Activated B cell treated with CpG ODN at 0.5 μM for 24 hours (primary cell): Measurements from ENCODE around the gene COL13A1. TPM values are rescaled to one million over a fixed set of nuclear protein-coding genes. Genes with fewer than 3 reads are reported as not detected.

Source experiments
- ATAC-seq: fragments of 200-7000 bp; cut with Tn5 transposase; one replicate; pipeline ENCODE4 v1.10.0; 2021; ENCODE audit warnings: low read depth, mild to moderate bottlenecking, moderate library complexity
- CTCF ChIA-PET: fragments of 350-600 bp; sonication (Branson Sonifier 250); formaldehyde crosslinking; loops from one replicate; lab custom pipeline; 2021; ENCODE audit warnings: antibody characterized with exemption; lab: Charles Lee
- POLR2A ChIA-PET: fragments of 350-600 bp; sonication (Branson Sonifier 250); formaldehyde crosslinking; loops from one replicate; lab custom pipeline; 2021; ENCODE audit warnings: antibody characterized with exemption; lab: Charles Lee
- DNase-seq: peaks from one replicate; pipeline ENCODE4 v3.0.0; 2022
- H3K27ac Mint-ChIP-seq: one replicate; pipeline ENCODE4 v1.8.0; 2020; ENCODE audit warnings: mixed read lengths
- H3K27me3 Mint-ChIP-seq: one replicate; pipeline ENCODE4 v1.8.0; 2021; ENCODE audit warnings: mixed read lengths
- H3K36me3 Mint-ChIP-seq: one replicate; pipeline ENCODE4 v1.8.0; 2021; ENCODE audit warnings: low read depth, mixed read lengths
- H3K4me1 Mint-ChIP-seq: one replicate; pipeline ENCODE4 v1.8.0; 2021; ENCODE audit warnings: mixed read lengths
- H3K4me3 Mint-ChIP-seq: one replicate; pipeline ENCODE4 v1.8.0; 2020; ENCODE audit warnings: mild to moderate bottlenecking, mixed read lengths
- H3K9me3 Mint-ChIP-seq: one replicate; pipeline ENCODE4 v1.8.0; 2020; ENCODE audit warnings: mixed read lengths
- CTCF ChIP-seq: fragments of 200-600 bp; IDR thresholded peaks from one replicate; pipeline ENCODE4 v1.8.0; 2022; ENCODE audit warnings: antibody characterized with exemption, mild to moderate bottlenecking
- intact Hi-C: fragments of 100-400 bp; cut with micrococcal nuclease; formaldehyde crosslinking; loops from one replicate; pipeline ENCODE4 v1.15.1; 2024
- total RNA-seq: library from RNA; stranded (reverse); gene quantifications from 2 replicates; pipeline ENCODE4 v1.2.3, GENCODE V29; 2022

The COL13A1 gene
- total RNA-seq, 1 donor from 2014 or later: not detected

DNA sequence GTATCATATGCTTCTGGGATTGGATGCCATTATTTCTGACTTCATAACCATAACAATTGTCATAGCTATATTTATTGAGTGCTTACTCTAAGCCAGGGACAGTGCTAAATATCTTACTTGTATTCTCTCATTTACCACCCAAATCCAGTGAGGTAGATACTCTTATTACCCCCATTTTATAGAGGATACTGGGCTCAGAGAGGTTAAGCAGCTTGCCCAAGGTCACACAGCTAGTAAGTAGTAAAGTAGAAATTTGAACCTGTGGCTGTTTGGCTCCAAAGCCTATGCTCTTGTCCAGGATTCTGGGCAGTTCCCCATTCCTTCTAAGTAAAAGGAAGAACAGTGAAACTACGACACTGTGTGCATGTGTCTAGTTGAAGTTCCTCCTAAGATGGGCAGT lies 56.5 kb downstream of the COL13A1 start:
- Mint-ChIP-seq H3K27me3 (no peaks in the 10 kb centered on the region), H3K36me3 (no peaks in the 10 kb centered on the region), H3K4me3 (no peak overlapping the region), H3K4me1 (no peaks in the 10 kb centered on the region), H3K9me3 (no peaks in the 10 kb centered on the region), H3K27ac (no peak overlapping the region)
- ChIA-PET POLR2A (no interaction called here), CTCF (no interaction called here)
- no peak for ATAC-seq
- intact Hi-C loops: no loop called here
- no peak for TF ChIP-seq CTCF
- DNase-seq: no peak

DNA sequence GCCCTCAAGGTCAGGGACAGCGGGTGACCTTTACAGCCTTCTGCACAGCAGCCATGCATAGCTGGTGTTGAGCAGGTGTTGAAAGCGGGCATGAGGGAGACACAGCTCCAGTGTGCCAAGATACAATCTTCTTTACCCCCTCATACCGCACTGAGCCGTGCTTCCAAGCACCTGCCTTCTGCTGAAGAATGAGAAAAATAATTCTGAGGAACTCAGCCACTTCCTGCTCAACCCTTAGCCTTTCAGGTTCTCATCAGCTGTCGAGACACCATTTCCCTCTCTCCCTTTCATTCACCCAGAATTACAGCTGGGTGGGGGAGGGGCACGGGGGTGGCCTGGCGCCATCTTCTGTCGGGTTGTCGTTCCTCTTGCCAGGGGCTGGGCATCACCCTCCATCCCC lies 58.6 kb downstream of the COL13A1 start:
- no peak for TF ChIP-seq CTCF
- no peaks in the 10 kb centered on the region for H3K9me3 Mint-ChIP-seq
- H3K4me3 Mint-ChIP-seq: no peak overlapping the region
- POLR2A ChIA-PET: no interaction called here
- CTCF ChIA-PET: no interaction called here
- H3K27me3 Mint-ChIP-seq: peaks cover 2% of the 10 kb centered on the region
- intact Hi-C loops: no loop called here
- ATAC-seq (no peak), DNase-seq (no peak)
- no peaks in the 10 kb centered on the region for H3K36me3 Mint-ChIP-seq
- no peak overlapping the region for H3K27ac Mint-ChIP-seq
- no peaks in the 10 kb centered on the region for H3K4me1 Mint-ChIP-seq

DNA sequence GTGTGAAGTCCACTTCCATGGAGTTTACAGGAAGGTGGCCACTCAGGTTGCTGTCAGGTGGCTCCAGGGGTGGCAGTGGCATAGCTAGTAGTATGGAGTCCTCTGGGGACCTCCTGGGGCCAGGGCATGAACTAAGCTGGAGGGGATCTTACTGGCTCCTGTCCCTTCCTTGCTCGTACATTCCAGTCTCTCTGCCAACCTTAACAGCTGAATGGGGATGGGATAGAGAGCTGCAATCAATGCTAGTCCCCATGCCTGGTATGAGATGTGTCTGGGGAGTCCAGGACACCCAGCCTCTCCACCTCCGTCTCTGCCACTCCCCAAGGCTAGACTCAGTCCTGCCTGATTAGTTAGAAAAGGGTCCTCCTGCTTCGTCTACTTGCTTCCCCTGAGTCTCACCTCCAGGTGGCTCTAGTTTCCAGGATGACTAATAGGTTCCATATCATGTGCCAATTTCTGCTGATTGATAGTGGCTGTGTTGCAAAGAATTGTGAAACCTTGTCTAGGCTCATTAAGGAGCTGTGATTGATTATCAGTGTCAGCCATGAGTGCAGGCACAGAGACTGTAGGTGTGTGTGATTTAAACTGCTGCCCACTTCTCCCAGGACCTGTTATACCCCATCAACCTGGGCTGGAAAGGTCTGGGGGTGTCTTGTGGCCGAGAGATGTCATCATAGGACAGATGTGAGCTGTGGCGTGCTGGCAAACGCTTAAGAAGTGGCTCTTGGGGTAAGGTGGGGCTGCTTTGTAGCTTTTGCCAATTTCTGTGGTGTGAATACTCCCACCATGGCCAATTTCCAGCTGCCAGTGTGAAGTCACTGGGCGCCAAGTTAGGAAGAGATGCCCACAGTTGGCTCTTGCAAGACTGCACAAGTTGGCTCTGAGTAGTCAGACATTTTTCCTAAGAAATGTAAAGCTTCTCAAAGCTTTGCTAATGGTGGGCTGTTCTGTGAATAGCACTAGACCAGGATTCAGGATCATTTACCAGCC lies 59.8 kb downstream of the COL13A1 start:
- Mint-ChIP-seq H3K9me3 (no peaks in the 10 kb centered on the region), H3K27me3 (peaks cover 2% of the 10 kb centered on the region), H3K4me1 (no peaks in the 10 kb centered on the region), H3K36me3 (no peaks in the 10 kb centered on the region), H3K4me3 (no peak overlapping the region), H3K27ac (no peak overlapping the region)
- ChIA-PET POLR2A (no interaction called here), CTCF (interaction anchor here (0.9 kb wide), 1 partner anchor 98 kb away, joined by 3 read pairs; no protein-coding TSS in a partner anchor)
- no peak for TF ChIP-seq CTCF
- DNase-seq (no peak), ATAC-seq (no peak)
- intact Hi-C loops: no loop called here

DNA sequence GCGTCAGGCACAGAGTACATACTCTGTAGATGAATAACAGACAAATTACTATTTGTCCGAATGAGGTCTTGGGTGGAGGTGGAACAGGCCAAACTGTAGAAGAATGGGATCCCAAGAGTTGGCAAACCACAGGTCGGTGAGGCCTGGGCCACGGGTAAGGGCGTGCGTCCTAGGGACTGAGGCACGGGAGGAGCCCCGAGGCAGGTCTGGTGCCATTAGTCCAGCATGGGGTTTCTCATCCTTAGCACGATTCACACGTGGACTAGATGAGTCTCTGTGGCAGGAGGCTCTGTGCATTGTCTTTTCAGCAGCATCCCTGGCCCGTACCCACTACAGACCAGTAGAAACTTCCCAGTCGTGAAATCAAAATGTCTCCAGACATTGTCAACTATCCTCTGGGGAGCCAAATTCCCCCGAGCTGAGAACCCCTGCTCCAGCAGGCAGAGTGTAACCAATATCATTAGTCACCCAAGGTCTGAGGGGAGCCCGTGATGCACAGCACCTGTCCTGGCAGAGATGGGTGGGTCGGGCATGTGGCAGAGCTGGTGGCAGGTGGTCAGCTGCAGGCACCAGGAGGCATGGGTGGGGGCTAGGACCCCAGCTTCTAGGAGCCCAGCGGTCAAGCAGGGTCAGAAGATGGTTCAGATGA lies 61.3 kb downstream of the COL13A1 start:
- H3K4me1 Mint-ChIP-seq: no peaks in the 10 kb centered on the region
- no peaks in the 10 kb centered on the region for H3K36me3 Mint-ChIP-seq
- DNase-seq (no peak), ATAC-seq (no peak)
- H3K27me3 Mint-ChIP-seq: peaks cover 2% of the 10 kb centered on the region
- no peak overlapping the region for H3K27ac Mint-ChIP-seq
- H3K4me3 Mint-ChIP-seq: no peak overlapping the region
- POLR2A ChIA-PET: no interaction called here
- no peaks in the 10 kb centered on the region for H3K9me3 Mint-ChIP-seq
- intact Hi-C loops: no loop called here
- no peak for TF ChIP-seq CTCF
- CTCF ChIA-PET: no interaction called here

- no peak for ATAC-seq
- intact Hi-C loops: no loop called here
- POLR2A ChIA-PET: no interaction called here
- CTCF ChIA-PET: no interaction called here
- no peaks in the 10 kb centered on the region for H3K36me3 Mint-ChIP-seq
- H3K9me3 Mint-ChIP-seq: no peaks in the 10 kb centered on the region
- no peak for TF ChIP-seq CTCF
- no peaks in the 10 kb centered on the region for H3K4me1 Mint-ChIP-seq
- no peak overlapping the region for H3K4me3 Mint-ChIP-seq
- no peak overlapping the region for H3K27ac Mint-ChIP-seq
- H3K27me3 Mint-ChIP-seq: peaks cover 2% of the 10 kb centered on the region
- DNase-seq: no peak
These were observed 61.9 kb downstream of the COL13A1 start for GRCh38 chr10:69863580-69863979.
